ENCODE data around the gene NLGN3.

The NLGN3 gene

GRCh38 chrX:71181910-71182799, 37.5 kb downstream of the NLGN3 start:
- TF ChIP-seq CTCF (conservative IDR thresholded peaks at IDR 0.05; ENCODE audit: low read depth), result no peak
- peak overlapping the region; percentile 72 for H3K27ac ChIP-seq
- peak; percentile 86 for DNase-seq (ENCODE audit: low spot score)
- ChIA-PET CTCF (interaction anchor here (0.6 to 1.1 kb wide), 4 partner anchors 16 to 404 kb away, joined by 3 to 6 read pairs (median 4); no protein-coding TSS in a partner anchor), POLR2A (ENCODE audit: low non-redundant PET) (interaction anchor here (0.7 to 0.8 kb wide), 3 partner anchors 154 to 738 kb away, joined by 4 to 5 read pairs (median 4); no protein-coding TSS in a partner anchor)

- H3K27ac ChIP-seq, result no peak overlapping the region
- TF ChIP-seq CTCF (conservative IDR thresholded peaks at IDR 0.05; ENCODE audit: low read depth), result no peak
- CTCF ChIA-PET, result interaction anchor here (0.6 to 1.1 kb wide), 3 partner anchors 16 to 404 kb away, joined by 3 to 6 read pairs (median 4); no protein-coding TSS in a partner anchor
- no peak for DNase-seq (ENCODE audit: low spot score)
- POLR2A ChIA-PET (ENCODE audit: low non-redundant PET), result interaction anchor here (0.7 to 0.8 kb wide), 3 partner anchors 155 to 739 kb away, joined by 4 to 5 read pairs (median 4); no protein-coding TSS in a partner anchor
Measured at GRCh38 chrX:71182871-71183270, 38.2 kb downstream of the NLGN3 start.

GRCh38 chrX:71183341-71183740, 38.7 kb downstream of the NLGN3 start:
- DNase-seq (ENCODE audit: low spot score), result no peak
- ChIA-PET CTCF (interaction anchor here (1.1 kb wide), 1 partner anchor 151 kb away, joined by 4 read pairs; no protein-coding TSS in a partner anchor), POLR2A (ENCODE audit: low non-redundant PET) (interaction anchor here (0.8 kb wide), 1 partner anchor 739 kb away, joined by 4 read pairs; no protein-coding TSS in a partner anchor)
- no peak for TF ChIP-seq CTCF (conservative IDR thresholded peaks at IDR 0.05; ENCODE audit: low read depth)
- H3K27ac ChIP-seq, result no peak overlapping the region

GRCh38 chrX:71184092-71184491, 39.5 kb downstream of the NLGN3 start:
- CTCF ChIA-PET, result no interaction called here
- no peak for DNase-seq (ENCODE audit: low spot score)
- TF ChIP-seq CTCF (conservative IDR thresholded peaks at IDR 0.05; ENCODE audit: low read depth), result no peak
- POLR2A ChIA-PET (ENCODE audit: low non-redundant PET), result no interaction called here
- H3K27ac ChIP-seq, result no peak overlapping the region

- CTCF ChIA-PET, result interaction anchor here (0.6 kb wide), 1 partner anchor 92 kb away, joined by 4 read pairs; no protein-coding TSS in a partner anchor
- DNase-seq (ENCODE audit: low spot score), result no peak
Measured at GRCh38 chrX:71184803-71185495, 40.3 kb downstream of the NLGN3 start.

More at GRCh38 chrX:71184803-71185495, 40.3 kb downstream of the NLGN3 start:
- POLR2A ChIA-PET (ENCODE audit: low non-redundant PET), result no interaction called here
- no peak for TF ChIP-seq CTCF (conservative IDR thresholded peaks at IDR 0.05; ENCODE audit: low read depth)
- no peak overlapping the region for H3K27ac ChIP-seq
